GM10266 (cell line): Measurements from ENCODE around the gene SPATA2L.

Experiments
- DNase-seq: peaks from one replicate; pipeline ENCODE4 v3.0.0; 2012; ENCODE audit errors: extremely low spot score
- TF ChIP-seq, protein P1 (sequence below): IDR thresholded peaks from 2 replicates; pipeline ENCODE4 v1.5.1; 2012; ENCODE audit warnings: mild to moderate bottlenecking, low read depth; ENCODE audit not compliant: control insufficient read depth, insufficient read depth; ENCODE audit errors: missing control alignments

SPATA2L gene

DNA sequence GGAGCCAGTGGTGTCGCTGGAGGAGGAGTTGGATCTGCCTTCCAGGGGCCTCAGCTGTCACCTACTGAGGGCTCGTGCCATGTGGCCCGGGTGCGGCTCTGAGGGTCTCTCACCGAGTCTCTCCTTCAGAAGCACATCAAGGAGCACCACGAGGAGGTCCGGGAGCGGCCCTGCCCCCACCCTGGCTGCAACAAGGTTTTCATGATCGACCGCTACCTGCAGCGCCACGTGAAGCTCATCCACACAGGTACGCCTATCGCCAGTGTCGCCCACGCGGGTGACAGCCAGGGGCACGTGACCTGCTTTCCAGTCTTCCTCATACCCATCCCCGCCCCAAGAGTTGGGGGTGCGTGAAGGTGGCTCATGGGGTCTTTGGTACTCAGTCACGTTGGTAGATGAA, 32.3 kb upstream of the SPATA2L start:
- DNase-seq: no peak
- TF ChIP-seq, protein P1, sequence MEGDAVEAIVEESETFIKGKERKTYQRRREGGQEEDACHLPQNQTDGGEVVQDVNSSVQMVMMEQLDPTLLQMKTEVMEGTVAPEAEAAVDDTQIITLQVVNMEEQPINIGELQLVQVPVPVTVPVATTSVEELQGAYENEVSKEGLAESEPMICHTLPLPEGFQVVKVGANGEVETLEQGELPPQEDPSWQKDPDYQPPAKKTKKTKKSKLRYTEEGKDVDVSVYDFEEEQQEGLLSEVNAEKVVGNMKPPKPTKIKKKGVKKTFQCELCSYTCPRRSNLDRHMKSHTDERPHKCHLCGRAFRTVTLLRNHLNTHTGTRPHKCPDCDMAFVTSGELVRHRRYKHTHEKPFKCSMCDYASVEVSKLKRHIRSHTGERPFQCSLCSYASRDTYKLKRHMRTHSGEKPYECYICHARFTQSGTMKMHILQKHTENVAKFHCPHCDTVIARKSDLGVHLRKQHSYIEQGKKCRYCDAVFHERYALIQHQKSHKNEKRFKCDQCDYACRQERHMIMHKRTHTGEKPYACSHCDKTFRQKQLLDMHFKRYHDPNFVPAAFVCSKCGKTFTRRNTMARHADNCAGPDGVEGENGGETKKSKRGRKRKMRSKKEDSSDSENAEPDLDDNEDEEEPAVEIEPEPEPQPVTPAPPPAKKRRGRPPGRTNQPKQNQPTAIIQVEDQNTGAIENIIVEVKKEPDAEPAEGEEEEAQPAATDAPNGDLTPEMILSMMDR: no peak

DNA sequence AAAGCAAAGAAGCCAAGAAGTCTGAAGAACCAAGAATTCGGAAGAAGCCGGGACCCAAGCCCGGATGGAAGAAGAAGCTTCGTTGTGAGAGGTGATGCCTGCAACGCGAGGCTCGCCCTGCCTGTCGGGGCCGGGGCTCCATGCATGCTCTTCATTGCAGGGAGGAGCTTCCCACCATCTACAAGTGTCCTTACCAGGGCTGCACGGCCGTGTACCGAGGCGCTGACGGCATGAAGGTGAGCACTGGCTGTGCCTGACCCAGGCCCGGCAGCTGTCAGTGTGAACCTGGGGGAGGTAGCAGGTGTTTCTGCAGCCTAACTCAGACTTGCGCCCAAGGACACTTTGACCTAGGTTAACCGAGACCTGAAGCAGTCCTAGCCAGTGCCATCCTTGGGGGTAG, 31.8 kb upstream of the SPATA2L start:
- DNase-seq: no peak
- TF ChIP-seq, protein P1: no peak

GRCh38 chr16:89732918-89733242, 31.4 kb upstream of the SPATA2L start:
- TF ChIP-seq, protein P1: no peak
- DNase-seq: no peak

DNA sequence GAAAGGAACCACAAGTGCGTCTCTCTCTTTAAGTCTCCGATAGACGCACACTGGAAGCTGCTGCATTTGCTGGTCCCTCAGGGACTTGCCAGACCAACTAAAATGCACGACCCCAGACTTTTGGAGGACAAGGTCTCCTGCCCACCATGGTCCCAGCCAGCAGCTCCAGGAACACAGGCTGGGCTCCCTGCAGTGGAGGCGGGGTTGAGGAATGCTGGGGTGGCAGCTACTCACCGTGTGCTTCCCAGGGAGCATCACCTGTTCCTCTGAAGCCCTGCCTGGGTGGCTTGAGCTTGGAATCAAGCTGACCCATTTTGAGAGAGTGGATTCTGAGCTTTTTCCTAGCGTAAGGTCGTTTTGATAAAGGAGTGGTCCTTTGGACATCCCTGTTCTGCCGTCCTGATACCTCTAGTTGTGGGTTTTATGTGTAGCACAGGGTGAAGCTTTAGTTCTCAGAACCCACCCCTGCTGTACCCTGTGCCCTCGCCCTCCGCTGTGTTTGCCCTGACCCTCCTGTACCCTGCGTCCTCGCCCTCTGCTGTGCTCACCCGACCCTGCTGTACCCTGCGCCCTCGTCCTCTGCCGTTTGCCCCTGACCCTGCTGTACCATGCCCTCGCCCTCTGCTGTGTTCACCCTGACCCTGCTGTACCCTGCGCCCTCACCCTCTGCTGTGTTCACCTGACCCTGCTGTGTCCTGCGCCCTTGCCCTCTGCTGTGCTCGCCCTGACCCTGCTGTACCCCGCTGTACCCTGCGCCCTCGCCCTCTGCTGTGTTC, 30.8 kb upstream of the SPATA2L start:
- TF ChIP-seq, protein P1: no peak
- DNase-seq: no peak

DNA sequence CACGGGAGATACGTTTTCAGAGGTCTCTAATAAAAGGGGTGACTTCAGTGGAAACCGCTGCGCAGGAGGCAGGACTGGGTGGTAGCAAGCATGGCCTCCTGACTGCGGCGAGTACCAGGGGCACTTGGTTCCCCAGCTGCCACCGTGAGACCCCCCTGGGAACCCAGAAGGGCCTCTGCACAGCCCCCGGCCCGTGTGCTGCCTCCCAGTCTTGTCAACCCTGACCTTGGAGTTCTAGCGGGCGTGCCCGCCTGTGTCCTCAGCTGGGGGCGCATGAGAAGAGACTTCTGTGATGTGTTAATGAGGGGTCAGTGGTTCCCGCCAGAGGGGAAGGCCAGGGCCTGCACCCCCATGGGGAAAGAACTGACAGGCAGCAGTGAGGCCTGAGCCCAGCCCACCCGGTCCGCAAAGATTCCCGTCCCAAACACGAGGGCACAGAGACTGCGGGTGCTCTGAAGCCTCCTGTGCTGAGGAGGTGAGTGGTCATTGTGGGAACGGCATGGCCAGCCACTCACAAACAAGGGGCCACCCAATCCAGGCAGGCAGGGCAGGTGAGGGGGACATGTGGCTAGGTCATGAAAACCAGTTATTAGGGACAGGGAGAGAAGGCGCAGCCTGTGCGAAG, 29.2 kb upstream of the SPATA2L start:
- TF ChIP-seq, protein P1: no peak

DNA sequence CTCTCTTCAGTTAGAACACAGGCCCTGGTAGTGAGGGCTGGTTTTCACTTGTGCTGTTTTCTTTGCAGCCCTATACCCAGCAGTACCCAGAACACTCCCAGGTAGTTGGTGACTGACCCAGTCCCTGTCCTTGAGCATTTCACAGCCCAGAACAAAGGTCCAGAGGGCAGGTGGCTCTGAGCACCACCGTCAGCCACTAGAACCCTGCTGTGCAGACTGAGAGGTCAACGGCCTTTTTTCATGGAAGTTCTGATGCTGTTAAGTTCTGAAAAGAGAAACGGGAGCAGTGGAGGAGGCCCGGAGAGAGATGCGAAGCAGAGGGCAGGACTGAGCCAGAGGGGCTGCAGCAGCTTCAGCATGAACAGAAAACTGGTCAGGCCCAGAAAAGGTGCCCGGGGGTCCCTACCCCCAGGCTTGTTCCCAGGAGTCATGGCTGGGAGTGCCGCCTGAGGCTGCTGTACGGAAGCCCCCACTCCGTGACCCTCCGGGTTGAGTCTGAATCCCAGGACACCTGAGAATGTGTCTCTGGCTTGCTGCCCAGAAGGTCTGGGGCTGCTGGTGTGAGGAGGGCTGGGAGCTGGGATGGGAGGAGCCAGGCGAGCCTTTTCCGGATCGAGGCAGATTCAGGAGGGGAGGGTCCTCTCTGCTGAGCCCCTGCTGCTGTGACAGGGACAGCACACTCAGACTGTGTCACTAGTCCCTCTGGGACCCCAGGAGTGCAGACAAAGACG, 28.5 kb upstream of the SPATA2L start:
- no peak for DNase-seq
- TF ChIP-seq, protein P1: no peak

More for the DNA sequence above, 29.2 kb upstream of the SPATA2L start:
- no peak for DNase-seq

DNA sequence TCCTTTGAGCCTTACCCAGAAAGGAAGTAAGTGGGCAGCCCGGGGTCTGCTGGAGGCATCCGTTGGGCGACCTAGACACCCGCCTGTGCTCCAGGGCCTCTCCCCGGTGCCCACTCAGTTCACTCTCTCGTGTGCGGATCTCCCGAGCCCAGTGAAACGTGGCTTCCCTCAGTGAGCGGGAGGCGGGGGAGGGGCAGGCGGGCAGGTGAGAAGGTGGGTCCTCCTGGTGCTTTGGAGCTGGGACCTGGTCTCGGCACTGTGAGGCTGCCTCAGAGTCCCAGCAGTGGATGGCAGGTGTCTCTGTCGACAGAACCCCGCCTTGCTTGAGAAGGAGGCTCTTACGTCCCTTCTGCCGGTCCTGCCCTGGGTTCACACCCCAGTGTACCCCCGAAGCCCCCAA, 27.8 kb upstream of the SPATA2L start:
- no peak for DNase-seq
- TF ChIP-seq, protein P1: no peak
